Activated CD4-positive, alpha-beta T cell treated with anti-CD3 and anti-CD28 coated beads for 1 hour (primary cell): ENCODE results near the gene KRT6B.
"Not testable (repeated sequence)": the region's sequence is repeated elsewhere in the genome, so short reads cannot be mapped to it uniquely, and the experiment has no call there.

Experiments
- DNase-seq: peaks from one replicate; pipeline ENCODE4 v3.0.0-alpha.2; 2020

KRT6B gene

DNA sequence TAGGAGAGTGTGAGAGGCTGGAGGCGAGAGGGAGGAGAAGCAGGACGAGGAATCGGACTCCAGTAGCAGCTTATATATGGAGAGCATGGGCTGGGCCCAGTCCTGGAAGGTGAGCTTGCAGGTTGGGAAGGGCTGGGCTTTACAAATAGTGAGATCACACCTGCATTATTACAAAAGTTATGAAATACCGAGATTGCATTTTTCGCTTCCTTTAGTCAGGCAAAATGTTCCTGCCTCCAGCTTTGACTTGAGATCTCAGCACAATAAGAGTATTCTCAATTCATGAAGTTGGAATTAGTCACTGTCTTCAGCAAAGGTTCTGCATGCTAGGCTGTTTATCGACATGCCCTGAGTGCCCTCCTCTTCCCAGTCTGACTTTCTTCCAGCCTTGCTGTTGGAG, at the start of gene KRT6B:
Gene KRT6B, minus strand, starts transcription at position 46 of the 400 bp plus-strand sequence. CDS start 68 bp downstream, outside the sequence.
- no peak for DNase-seq

DNA sequence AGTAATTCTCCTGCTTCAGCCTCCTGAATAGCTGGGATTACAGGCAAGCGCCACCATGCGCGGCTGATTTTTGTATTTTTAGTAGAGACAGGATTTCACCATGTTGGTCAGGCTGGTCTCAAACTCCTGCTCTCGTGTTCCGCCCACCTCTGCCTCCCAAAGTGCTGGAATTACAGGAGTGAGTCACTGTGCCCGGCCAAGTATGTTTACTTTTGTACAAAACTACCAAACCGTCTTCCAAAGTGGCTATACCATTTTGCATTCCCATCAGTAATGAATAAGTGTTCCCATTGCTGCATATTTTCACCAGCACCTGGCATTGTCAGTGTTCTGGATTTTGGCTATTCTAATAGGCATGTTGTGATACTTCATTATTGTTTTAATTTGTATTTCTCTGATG, 49.5 kb upstream of the KRT6B start:
- no peak for DNase-seq

DNA sequence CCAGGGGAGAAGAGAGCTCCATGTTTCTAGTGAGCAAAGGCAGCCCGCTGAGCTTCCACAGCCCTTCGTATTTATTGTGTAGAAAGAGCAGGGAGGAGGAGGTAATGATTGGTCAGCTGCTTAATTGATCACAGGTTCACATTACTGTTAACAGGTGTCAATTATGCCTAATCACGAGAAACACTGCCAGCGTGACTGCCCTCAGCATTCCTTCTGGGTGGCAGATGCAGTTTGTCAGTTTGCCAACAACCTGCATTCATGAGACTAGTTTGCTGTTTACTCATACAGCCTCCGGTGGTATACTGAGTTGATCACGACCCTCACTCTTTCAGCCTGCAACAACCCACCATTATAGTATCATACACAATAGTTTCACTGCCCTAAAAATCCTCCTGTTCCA, 48.6 kb upstream of the KRT6B start:
- DNase-seq, result not testable (repeated sequence)

DNA sequence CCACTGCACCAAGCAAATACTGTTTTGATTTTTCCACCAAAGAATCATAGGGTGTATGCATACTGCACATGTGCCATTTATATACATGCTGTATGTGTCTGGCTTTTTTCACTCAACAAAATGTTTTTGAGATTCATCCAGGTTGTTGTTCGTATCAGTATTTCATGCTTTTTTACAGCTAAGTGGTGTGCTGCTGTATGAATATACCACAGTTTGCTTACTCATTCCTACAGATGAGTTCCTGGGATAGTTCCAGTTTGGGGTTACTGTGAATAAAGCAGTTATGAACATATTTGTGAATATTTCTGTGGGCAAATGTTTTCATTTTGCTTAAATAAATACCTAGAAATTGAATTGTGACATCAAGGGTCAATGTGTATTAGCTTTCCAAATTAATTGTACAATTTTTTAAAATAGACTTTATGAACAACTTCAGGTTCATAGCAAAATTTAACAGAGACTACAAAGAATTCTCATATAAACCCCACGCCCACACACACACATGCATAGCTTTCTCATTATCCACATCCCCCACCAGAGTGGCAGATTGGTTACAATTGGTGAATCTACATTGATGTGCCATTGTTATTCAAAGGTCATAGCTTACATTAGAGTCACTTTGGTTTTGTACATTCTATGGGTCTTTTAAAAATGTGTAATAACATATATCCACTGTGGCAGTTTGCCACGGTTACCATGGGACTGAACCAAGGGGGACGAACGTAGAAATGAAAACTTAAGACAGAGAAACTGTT, 48.0 kb upstream of the KRT6B start:
- DNase-seq, result no peak

DNA sequence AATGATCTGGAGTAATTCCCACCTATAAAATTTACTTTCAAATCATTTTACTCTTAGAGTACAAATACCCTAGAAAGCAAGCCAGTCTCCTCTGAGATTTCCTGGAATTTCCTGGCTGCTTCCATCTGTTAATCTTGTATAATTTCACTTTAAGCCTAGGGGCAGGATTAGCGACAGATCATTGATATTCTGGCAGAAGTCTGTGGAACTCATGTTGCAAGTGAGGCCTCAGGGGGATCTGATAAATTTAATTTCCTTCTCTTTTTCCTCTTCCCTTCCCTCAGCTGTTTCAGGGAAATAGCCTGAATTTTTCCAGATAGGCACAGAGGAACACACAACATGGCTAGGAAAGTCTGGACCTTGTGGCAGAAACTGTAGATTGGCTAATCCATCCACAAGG, 47.0 kb upstream of the KRT6B start:
- DNase-seq, result no peak

DNA sequence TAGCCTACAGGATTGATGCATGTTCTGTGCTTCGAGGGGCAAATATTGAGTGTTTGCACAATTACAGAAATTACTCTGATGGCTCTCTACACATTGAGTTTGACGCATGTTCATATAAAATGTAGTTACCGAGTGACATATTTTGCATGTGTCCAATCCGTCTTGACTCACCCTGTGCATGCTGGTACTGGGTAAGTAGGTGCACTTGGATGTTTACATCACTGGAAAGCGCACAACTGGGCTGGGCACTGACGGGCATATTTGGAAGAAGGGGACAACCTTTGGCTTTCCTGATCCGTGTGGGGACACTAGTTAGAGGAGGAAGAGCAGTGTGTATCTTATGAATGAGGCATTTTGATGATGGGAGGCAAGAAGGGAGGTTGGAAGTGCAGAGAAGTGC, 46.0 kb upstream of the KRT6B start:
- DNase-seq, result no peak

DNA sequence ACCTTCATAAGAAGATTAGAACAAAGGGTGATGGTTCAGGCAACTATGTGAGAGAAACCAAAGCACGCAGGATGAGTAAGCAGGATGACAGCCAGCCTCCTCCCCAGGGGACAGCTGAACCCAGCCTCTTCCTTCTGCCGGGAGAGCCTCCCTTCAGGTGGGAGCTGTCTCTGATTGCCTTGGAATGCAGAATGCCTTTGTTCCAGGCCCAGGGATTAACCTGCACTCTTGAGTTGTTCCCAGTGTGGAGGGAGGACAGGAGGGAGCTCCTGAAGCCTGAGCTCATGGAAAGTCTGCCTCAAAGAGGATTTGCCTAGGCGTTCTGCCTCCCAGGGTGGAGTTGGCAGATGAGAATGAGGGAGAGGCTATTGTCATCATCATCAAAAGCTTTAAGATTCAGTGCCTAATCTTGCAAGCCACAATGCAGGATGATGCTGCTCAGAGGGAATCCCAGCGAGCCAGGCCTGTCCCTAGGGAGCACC, 44.7 kb upstream of the KRT6B start:
- no peak for DNase-seq

DNA sequence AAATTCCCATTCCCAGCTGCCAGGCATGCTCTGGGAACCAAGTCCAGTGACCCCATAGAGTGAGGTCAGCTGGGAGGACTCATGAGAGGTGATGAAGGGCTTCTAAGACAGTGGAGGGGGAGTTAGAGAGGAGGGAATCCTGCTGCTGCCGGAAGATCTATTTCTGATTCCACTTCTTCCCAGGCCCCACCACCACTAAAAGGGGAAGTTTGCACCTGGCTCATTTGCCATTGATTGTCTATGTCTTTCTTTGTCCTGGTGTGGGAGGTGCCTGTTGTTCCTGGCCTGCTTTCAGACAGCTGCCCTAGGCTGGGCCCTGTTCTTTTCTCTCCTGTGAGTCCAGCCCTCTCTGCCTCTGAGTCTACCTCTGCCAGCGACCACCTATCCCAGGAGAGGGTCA, 44.1 kb upstream of the KRT6B start:
- DNase-seq, result no peak

DNA sequence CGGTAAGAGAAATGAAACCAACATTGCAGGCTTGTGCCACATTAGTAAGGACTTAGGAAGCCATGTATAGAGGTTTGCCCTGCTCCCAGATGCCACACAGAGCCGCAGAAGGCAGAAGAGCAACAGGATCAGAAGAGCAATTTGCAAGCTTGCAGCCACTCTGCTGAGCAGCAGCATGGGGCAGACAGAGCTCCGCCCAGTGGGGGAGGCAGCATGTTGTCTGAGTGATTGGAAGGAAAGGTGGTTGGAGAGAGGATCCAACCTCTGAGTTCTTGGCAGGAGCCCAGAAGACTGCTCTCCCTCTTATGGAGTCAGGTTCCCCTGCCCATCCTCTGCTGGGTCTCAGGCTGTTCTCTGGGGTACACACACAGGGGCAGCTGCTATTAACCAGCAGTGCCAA, 43.4 kb upstream of the KRT6B start:
- no peak for DNase-seq

DNA sequence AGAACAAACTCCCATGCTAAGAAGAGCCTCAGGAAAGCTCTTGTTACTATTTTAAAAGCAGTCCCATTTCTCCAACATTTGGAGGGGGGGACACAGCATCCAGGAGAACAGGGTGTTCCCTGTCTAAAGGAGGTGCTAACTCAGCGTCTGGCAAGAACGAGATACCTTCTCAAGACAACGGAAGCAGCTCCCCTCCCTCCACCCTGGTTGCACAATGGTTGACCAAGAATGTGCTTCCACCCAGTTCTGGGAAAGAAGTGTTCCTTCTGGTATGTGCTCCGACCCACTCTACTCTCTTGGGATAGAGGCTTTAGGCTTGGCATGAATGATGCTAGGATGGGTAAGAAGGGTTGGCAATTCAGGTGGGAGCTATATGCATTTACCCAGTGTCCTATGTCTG, 42.6 kb upstream of the KRT6B start:
- DNase-seq, result no peak

DNA sequence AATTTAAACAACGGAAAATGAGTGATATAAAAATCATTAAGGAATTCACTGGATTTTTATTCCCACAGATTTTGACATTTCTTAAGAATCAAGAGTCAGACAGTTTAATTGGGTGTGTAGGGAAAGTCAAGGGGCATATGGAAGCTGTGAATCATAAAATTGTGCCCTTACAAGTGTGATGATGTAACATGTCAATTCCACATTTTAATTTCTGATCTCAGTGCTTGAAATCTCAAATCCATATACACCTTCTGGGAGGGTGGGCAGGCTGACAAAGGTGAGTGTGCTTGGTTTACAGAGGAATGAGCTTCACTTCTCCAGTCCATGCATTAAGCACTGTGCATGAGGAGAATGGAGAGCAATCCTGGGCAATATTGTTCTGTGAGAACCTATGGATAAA, 42.2 kb upstream of the KRT6B start:
- DNase-seq, result no peak

DNA sequence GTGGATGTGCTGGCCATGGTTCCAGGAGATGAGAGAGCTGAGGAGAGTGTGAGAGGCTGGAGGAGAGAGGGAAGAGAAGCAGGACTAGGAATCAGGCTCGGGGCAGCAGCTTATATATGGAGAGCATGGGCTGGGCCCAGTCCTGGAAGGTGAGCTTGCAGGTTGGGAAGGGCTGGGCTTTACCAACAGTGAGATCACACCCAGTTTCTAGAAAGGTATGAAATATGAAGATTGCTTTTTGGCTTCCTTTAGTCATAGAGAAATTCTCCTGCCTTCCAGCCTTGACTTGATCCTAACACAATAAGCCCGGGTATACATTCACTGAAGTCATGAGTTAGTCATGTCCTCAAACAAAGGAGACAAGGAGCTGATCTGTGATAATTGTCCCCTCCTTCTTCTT, 41.2 kb upstream of the KRT6B start, which contains the start of gene KRT6A:
Gene KRT6A, minus strand, starts transcription at position 86 of the 400 bp plus-strand sequence. Its CDS starts 69 bp downstream, at position 17.
- DNase-seq, result no peak

DNA sequence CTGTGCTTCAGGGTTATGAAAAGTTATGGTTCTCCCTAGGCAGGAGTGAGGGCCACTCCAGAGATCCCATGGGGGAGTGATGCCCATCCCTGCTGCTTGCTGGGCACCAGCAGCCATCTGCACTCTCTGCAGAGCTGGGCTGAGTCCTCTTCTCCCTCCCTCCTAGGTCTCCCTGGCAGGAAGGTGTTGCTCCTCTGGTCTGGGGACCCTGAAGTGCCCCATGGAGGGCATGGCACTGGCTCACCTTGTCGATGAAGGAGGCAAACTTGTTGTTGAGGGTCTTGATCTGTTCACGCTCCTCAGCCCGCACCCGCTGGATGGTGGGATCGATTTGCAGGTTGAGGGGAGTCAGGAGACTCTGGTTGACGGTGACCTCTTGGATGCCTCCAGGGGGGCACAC, 40.5 kb upstream of the KRT6B start:
- DNase-seq, result not testable (repeated sequence)

DNA sequence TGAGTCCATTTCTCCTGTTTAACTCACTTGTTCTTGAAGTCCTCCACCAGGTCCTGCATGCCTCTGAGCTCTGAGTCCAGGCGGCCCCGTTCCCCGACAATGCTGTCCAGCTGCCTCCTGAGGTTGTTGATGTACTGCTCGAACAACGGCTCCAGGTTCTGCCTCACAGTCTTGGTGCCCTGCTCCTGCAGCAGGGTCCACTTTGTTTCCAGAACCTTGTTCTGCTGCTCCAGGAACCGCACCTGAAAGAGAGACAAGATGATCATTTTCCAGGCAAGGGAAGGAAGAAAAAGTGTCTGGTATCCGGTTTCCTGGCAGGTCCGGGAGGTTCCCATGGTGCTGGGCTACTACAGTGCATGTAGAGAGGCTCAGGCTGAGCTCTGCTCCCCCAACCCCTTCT, 39.5 kb upstream of the KRT6B start:
- not testable (repeated sequence) for DNase-seq

DNA sequence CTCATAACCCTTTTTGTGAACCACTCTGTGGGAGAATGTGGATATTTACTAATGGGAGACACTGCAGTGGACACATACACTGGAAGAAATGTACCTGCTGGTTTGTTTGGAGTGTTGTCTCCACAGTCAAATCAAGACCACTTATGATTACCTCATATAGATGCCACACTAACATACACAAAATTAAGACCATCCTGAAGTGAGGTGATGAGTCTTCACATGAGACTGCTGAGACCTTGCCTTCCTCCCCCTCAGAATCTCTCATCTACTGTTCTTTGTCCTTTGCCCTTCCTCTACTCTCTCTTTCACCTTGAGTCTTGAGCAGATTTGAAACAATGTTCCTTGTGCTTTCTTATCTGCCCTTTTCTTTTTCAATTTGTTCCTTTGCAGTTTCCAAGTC, 36.8 kb upstream of the KRT6B start:
- no peak for DNase-seq

DNA sequence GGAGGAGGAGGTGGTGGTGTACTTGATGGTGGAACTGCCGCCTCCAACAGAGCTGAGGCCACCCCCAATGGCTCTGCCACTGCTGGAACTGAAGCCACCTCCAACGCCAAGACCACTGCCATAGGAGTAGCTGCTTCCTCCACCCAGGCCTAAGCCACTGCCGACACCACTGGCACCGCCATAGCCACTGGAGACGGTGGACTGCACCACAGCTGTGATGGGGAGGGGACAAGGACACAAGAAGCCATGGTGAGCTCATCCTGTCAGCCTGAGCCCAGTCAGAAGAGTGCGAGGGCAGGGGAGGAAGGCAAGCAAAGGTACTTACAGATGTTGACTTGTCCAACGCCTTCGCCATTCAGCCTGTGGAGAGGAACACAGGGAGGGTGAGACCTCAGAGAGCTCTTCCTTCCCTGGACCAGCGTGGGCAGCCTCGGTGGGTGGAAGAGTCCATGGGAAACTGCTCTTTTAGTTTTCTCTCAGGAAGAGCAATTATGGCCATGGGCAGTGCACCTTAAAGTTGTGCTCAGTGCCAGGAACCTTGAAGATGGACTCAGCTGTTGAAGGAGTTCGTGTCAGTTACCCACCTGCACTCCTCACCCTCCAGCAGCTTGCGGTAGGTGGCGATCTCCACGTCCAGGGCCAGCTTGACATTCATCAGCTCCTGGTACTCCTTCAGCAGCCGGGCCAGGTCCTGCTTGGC, 35.9 kb upstream of the KRT6B start:
- DNase-seq, result not testable (repeated sequence)

DNA sequence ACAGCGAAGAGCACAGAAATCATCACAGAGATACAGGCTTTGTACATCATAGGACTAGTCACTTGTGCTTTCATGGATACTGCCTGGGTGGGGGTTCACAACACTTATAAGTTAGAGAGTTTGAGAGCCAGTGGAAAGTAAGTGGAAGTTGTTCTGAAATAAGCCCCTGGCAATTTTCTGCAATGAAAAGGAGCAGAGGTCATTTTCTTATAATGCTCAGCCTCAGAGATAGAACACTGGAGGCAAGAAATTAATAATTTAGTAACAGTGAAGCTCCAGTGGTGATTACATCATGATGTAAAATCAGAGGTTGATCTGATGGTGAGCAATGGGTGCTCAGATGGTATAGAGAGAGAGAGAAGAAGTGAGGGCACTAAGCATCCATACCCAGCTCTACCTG, 35.3 kb upstream of the KRT6B start:
- no peak for DNase-seq

DNA sequence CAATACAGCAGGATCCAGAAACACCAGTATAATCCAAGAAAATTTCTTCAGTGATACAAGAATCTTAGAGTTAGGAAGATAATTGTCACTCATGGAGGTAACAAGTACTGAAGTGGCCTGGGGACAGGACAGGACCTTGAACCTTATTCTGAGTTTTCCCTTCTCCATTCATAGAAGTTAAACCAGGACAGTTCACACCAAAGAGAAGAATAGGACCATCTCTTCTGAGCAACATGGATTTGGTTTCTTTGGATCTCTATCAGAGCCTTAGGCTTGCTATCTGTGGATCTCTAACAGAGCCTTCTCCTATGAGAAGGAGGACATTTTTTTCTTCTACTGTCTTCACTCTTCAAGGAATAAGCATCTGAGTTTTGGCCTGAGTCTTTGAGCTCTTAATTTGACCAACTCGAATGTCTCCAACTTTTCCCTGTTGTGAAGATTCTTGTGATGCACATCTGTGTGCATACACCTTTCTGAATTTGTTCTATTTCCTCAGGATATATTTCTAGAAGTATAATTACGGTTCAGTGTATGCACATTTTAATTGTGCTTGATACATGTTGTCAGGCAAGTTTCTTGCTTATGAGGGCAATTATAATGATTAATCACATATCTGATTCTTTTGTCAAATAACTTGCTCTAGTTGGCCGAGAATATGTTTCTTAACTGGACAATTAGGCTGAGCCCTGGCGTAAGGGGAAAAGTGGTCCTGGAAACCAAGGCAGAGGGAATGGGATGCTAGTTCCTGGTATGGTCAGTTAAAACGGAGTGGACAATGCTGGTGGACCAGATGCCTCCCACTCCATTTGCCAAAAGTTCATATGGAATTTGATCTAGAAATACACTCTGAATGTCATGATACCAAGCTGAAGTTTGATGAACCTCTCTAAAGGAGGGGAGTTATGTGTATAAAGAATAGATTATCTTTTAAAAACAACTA, 34.5 kb upstream of the KRT6B start:
- DNase-seq, result no peak

DNA sequence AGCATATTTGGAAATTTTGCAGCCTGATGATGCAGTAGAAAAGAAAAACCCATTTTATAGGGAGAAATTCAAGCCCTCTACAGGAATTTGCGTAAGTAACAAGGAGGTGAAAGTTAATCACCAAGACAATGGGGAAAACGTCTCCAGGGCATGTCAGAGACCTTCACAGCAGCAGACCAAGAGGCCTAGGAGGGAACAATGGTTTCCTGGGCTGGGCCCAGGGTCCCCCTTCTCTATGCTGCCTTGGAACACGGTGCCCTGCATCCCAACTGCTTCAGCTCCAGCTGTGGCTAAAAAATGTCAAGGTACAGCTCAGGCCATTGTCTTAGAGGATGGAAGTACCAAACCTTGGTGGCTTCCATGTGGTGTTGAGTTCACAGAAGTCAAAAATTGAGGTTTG, 28.1 kb upstream of the KRT6B start:
- no peak for DNase-seq

DNA sequence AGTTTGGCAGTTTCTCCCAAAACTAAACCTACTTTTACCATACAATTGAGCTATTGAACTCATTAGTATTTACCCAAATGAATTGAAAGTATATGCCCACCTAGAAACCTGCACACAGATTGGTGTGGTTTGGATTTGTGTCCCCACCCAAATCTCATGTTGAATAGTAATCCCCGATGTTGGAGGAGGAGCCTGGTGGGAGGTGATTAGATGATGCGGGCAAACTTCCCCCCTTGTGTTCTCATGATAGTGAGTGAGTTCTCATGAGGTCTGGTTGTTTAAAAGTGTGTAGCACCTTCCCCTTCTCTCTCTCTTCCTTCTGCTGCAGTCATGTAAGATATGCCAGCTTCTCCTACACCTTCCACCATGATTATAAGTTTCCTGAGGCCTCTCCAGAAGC, 25.7 kb upstream of the KRT6B start:
- DNase-seq, result no peak

DNA sequence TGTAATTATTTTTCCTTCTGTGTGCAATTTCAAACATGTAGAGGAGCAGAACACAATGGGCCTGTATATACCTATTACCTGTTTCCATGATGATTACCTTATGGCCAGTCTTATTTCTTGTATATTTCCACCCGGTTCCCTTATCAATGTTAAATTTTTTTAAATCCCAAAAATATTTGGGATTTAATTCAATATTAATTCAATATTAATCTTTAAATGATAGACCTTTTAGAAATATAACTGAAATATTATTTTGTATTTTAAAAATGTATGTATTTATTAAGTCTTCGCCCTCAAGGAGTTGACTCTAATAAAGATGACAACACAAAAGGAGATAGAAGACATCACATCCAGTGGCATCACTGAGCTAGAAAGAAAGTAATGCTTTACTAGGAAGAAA, 22.3 kb upstream of the KRT6B start:
- DNase-seq, result no peak

DNA sequence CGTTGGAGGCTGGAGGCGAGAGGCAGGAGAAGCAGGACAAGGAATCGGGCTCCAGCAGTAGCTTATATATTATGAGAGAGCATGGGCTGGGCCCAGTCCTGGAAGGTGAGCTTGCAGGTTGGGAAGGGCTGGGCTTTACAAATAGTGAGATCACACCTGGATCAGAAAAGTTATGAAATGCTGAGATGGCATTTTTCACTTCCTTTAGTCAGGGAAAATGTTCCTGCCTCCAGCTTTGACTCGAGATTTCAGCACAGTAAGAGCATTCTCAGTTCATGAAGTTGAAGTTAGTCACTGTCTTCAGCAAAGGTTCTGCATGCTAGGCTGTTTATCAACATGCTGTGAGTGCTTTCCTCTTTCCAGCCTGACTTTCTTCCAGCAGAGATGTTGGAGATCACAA, 21.8 kb upstream of the KRT6B start, which contains the start of gene KRT6C:
Gene KRT6C, minus strand, starts transcription at position 38 of the 400 bp plus-strand sequence. CDS start 68 bp downstream, outside the sequence.
- no peak for DNase-seq

DNA sequence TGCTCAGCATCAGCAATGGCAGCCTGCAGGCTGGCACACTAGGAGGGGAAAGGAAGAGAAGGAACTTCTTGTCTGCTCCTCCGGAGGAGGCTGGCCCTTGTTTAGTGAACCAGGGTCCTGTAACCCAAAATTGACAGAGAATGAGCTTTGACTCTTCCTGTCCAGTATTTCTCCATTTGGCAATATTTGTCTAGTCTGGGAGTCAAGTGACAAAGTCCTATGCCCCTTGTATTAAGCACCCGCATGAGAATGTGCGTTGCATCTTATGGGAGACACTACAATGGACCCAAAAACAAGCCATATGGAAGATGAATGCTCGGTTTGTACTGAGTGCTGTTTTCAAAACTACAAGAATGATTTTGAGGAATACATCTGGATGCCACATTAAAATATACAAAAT, 17.9 kb upstream of the KRT6B start:
- no peak for DNase-seq
